Measurements from ENCODE around the gene CNTN6. TPM values are rescaled to one million over a fixed set of nuclear protein-coding genes. Genes with fewer than 3 reads are reported as not detected.

Gene CNTN6
- total and polyA plus RNA-seq, 2 of the 4 experiments (the other 2 are of a cell fraction): not detected

- no TSS peak for BruUV-seq (replicated peaks)
- WGBS, 2 experiments (ENCODE audit: extremely low coverage in 2 of 2, insufficient read length in 1 of 2): no CpG with 5 or more reads among the region's 1 CpG
- dilution Hi-C loops (cut with HindIII; ENCODE audit: low sequenced_read_pairs, unreplicated experiment): no loop called here
Observed at GRCh38 chr3:1191026-1191425, 98.2 kb downstream of the CNTN6 start.

More at GRCh38 chr3:1191026-1191425, 98.2 kb downstream of the CNTN6 start:
- CTCF ChIA-PET: no interaction called here
- H4K5ac ChIP-seq (ENCODE audit: low read depth, low read length): no peak overlapping the region
- no peaks in the 10 kb centered on the region for H4K20me1 ChIP-seq (ENCODE audit: insufficient read depth, low read length)
- H2AK5ac ChIP-seq (ENCODE audit: low read depth, low read length): no peak overlapping the region
- in situ Hi-C loops (cut with MboI; ENCODE audit: low sequenced_read_pairs) (no loop called here), intact Hi-C loops (cut with micrococcal nuclease) (no loop called here)
- H2BK20ac ChIP-seq (ENCODE audit: low read depth, low read length): no peak overlapping the region
- no peak for ATAC-seq (ENCODE audit: low read depth)
- POLR2A ChIA-PET (ENCODE audit: unreplicated experiment): no interaction called here
- no peaks in the 10 kb centered on the region for H3K9me1 ChIP-seq (ENCODE audit: insufficient read depth, low read length)
- H3K9ac ChIP-seq (ENCODE audit: low read depth, low read length): no peak overlapping the region
- H2AK9ac ChIP-seq (replicated peaks; ENCODE audit: low read depth, low read length, poor library complexity): no peak overlapping the region
- no peaks in the 10 kb centered on the region for H3K36me3 ChIP-seq (ENCODE audit: control insufficient read depth, insufficient read depth, low read length)
- H2BK5ac ChIP-seq (ENCODE audit: low read depth, low read length, poor library complexity, severe bottlenecking): no peak overlapping the region
- H4K8ac ChIP-seq (ENCODE audit: low read depth in 2 of 2, low read length in 2 of 2): no peak overlapping the region
- no peak overlapping the region for H3K4ac ChIP-seq (ENCODE audit: low read depth, low read length)
- H3K14ac ChIP-seq (replicated peaks; ENCODE audit: low read depth, low read length): no peak overlapping the region
- H3K4me3 ChIP-seq (ENCODE audit: insufficient read depth, low read depth, low read length): no peak overlapping the region
- H2AFZ ChIP-seq (replicated peaks; ENCODE audit: low read length, poor library complexity): no peak overlapping the region
- H3K79me1 ChIP-seq (ENCODE audit: low read depth in 1 of 2, low read length in 2 of 2): no peaks in the 10 kb centered on the region
- DNase-seq: no peak
- no peaks in the 10 kb centered on the region for H3K27me3 ChIP-seq (ENCODE audit: control insufficient read depth, insufficient read depth, low read length)
- no peak overlapping the region for H3K4me2 ChIP-seq (ENCODE audit: low read depth, low read length)
- TF ChIP-seq BHLHE40 (IDR thresholded peaks at IDR 0.05; ENCODE audit: low read depth, low read length) (no peak), NFE2L2 (IDR thresholded peaks at IDR 0.05; ENCODE audit: low read depth, low read length) (no peak), MAFK (IDR thresholded peaks at IDR 0.05; ENCODE audit: low read depth, low read length) (no peak), CEBPB (IDR thresholded peaks at IDR 0.05; ENCODE audit: low read depth, low read length) (no peak), USF2 (IDR thresholded peaks at IDR 0.05; ENCODE audit: low read depth, low read length) (no peak), RAD21 (IDR thresholded peaks at IDR 0.05; ENCODE audit: low read length) (no peak), ELK1 (IDR thresholded peaks at IDR 0.05; ENCODE audit: borderline replicate concordance, low read depth, low read length) (no peak), FOS (IDR thresholded peaks at IDR 0.05; ENCODE audit: low read depth, low read length) (no peak), CHD1 (IDR thresholded peaks at IDR 0.05; ENCODE audit: low read depth, low read length) (no peak), MAZ (IDR thresholded peaks at IDR 0.05; ENCODE audit: borderline replicate concordance, low read depth, low read length) (no peak), CTCF (conservative IDR thresholded peaks at IDR 0.05; ENCODE audit: low read depth, low read length) (no peak), MXI1 (IDR thresholded peaks at IDR 0.05; ENCODE audit: borderline replicate concordance, low read depth, low read length) (no peak), RCOR1 (IDR thresholded peaks at IDR 0.05; ENCODE audit: insufficient replicate concordance, low read length) (no peak), RFX5 (IDR thresholded peaks at IDR 0.05; ENCODE audit: low read depth, low read length) (no peak), SMC3 (IDR thresholded peaks at IDR 0.05; ENCODE audit: low read depth, low read length) (no peak), POLR2A (IDR thresholded peaks at IDR 0.05; ENCODE audit: low read depth, low read length) (no peak)
- H3K27ac ChIP-seq (ENCODE audit: insufficient read depth, low read length): no peak overlapping the region
- H3K23ac ChIP-seq (ENCODE audit: low read depth, low read length): no peak overlapping the region
- no peak overlapping the region for H4K91ac ChIP-seq (ENCODE audit: insufficient read depth, low read depth, low read length)
- H3K4me1 ChIP-seq (ENCODE audit: control insufficient read depth, insufficient read depth, low read length): no peaks in the 10 kb centered on the region
- no peak overlapping the region for H2BK120ac ChIP-seq (ENCODE audit: low read depth, low read length)
- H2BK15ac ChIP-seq (ENCODE audit: low read depth, low read length): no peak overlapping the region
- H3K18ac ChIP-seq (ENCODE audit: low read depth, low read length): no peak overlapping the region
- no peak overlapping the region for H3K56ac ChIP-seq (ENCODE audit: extremely low read depth, insufficient read depth, low read length)
- H3K9me3 ChIP-seq (ENCODE audit: control insufficient read depth, insufficient read depth, low read length): peaks cover 5% of the 10 kb centered on the region; the same call in 1 of the 2 replicates
